HL-60 (cell line): ENCODE measurements around the gene C19orf47.

Source experiments
- DNase-seq, 2 experiments: peaks; one replicate each; pipeline ENCODE4 v3.0.0-alpha.2; 2010 to 2020; ENCODE audit warnings: low read depth in 1 of 2, low spot score in 1 of 2
- H3K27ac ChIP-seq: fragments of 250-450 bp; sonication (Bioruptor Pico); replicated peaks from 2 replicates; pipeline ENCODE4 v1.5.1; 2020; ENCODE audit warnings: mild to moderate bottlenecking, moderate library complexity
- H3K27me3 ChIP-seq: fragments of 250-450 bp; sonication (Bioruptor Pico); 2 replicates; pipeline ENCODE4 v1.5.1; 2021; ENCODE audit warnings: mild to moderate bottlenecking, moderate library complexity; ENCODE audit not compliant: insufficient read depth, poor library complexity, severe bottlenecking
- H3K4me3 ChIP-seq: replicated peaks from 2 replicates; pipeline ENCODE4 v1.5.1; 2011; ENCODE audit warnings: mild to moderate bottlenecking, control low read depth, low read length; ENCODE audit not compliant: insufficient read depth
- GABPA ChIP-seq: IDR thresholded peaks from 2 replicates; pipeline ENCODE4 v1.6.1; 2012; ENCODE audit warnings: low read depth
- POLR2AphosphoS5 ChIP-seq: IDR thresholded peaks from 2 replicates; pipeline ENCODE4 v1.6.1; 2012; ENCODE audit warnings: low read depth
- SPI1 ChIP-seq: IDR thresholded peaks from 2 replicates; pipeline ENCODE4 v1.6.1; 2012; ENCODE audit warnings: low read depth, mild to moderate bottlenecking, borderline replicate concordance
- TF ChIP-seq, protein P1 (sequence below): IDR thresholded peaks from 2 replicates; pipeline ENCODE4 v1.6.1; 2012; ENCODE audit warnings: low read depth; ENCODE audit not compliant: insufficient replicate concordance
- TF ChIP-seq, protein P2 (sequence below): IDR thresholded peaks from one replicate; pipeline ENCODE4 v1.5.1; 2011; ENCODE audit warnings: low read length, control low read depth, inconsistent platforms; ENCODE audit not compliant: insufficient read depth

Gene C19orf47

GRCh38 chr19:40322271-40322610, 26.0 kb downstream of the C19orf47 start:
- TF ChIP-seq, protein P1, sequence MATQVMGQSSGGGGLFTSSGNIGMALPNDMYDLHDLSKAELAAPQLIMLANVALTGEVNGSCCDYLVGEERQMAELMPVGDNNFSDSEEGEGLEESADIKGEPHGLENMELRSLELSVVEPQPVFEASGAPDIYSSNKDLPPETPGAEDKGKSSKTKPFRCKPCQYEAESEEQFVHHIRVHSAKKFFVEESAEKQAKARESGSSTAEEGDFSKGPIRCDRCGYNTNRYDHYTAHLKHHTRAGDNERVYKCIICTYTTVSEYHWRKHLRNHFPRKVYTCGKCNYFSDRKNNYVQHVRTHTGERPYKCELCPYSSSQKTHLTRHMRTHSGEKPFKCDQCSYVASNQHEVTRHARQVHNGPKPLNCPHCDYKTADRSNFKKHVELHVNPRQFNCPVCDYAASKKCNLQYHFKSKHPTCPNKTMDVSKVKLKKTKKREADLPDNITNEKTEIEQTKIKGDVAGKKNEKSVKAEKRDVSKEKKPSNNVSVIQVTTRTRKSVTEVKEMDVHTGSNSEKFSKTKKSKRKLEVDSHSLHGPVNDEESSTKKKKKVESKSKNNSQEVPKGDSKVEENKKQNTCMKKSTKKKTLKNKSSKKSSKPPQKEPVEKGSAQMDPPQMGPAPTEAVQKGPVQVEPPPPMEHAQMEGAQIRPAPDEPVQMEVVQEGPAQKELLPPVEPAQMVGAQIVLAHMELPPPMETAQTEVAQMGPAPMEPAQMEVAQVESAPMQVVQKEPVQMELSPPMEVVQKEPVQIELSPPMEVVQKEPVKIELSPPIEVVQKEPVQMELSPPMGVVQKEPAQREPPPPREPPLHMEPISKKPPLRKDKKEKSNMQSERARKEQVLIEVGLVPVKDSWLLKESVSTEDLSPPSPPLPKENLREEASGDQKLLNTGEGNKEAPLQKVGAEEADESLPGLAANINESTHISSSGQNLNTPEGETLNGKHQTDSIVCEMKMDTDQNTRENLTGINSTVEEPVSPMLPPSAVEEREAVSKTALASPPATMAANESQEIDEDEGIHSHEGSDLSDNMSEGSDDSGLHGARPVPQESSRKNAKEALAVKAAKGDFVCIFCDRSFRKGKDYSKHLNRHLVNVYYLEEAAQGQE: no peak
- TF ChIP-seq POLR2AphosphoS5 (no peak), SPI1 (no peak), GABPA (no peak)
- TF ChIP-seq, protein P2, sequence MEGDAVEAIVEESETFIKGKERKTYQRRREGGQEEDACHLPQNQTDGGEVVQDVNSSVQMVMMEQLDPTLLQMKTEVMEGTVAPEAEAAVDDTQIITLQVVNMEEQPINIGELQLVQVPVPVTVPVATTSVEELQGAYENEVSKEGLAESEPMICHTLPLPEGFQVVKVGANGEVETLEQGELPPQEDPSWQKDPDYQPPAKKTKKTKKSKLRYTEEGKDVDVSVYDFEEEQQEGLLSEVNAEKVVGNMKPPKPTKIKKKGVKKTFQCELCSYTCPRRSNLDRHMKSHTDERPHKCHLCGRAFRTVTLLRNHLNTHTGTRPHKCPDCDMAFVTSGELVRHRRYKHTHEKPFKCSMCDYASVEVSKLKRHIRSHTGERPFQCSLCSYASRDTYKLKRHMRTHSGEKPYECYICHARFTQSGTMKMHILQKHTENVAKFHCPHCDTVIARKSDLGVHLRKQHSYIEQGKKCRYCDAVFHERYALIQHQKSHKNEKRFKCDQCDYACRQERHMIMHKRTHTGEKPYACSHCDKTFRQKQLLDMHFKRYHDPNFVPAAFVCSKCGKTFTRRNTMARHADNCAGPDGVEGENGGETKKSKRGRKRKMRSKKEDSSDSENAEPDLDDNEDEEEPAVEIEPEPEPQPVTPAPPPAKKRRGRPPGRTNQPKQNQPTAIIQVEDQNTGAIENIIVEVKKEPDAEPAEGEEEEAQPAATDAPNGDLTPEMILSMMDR: no peak
- no peak for DNase-seq
- H3K4me3 ChIP-seq: no peak overlapping the region
- H3K27me3 ChIP-seq: no peaks in the 10 kb centered on the region
- H3K27ac ChIP-seq: no peak overlapping the region

- TF ChIP-seq SPI1: no peak
- no peak for TF ChIP-seq GABPA
- no peak for TF ChIP-seq POLR2AphosphoS5
- TF ChIP-seq, protein P1: no peak
- TF ChIP-seq, protein P2: no peak
- no peak overlapping the region for H3K4me3 ChIP-seq
- DNase-seq: no peak
- H3K27me3 ChIP-seq: no peaks in the 10 kb centered on the region
- H3K27ac ChIP-seq: no peak overlapping the region
Measured at GRCh38 chr19:40321566-40322270, 26.5 kb downstream of the C19orf47 start.

- H3K4me3 ChIP-seq: no peak overlapping the region
- H3K27ac ChIP-seq: no peak overlapping the region
- no peak for DNase-seq
- no peak for TF ChIP-seq POLR2AphosphoS5
- TF ChIP-seq, protein P2: no peak
- H3K27me3 ChIP-seq: no peaks in the 10 kb centered on the region
Measured at GRCh38 chr19:40321076-40321475, 27.1 kb downstream of the C19orf47 start.

DNA sequence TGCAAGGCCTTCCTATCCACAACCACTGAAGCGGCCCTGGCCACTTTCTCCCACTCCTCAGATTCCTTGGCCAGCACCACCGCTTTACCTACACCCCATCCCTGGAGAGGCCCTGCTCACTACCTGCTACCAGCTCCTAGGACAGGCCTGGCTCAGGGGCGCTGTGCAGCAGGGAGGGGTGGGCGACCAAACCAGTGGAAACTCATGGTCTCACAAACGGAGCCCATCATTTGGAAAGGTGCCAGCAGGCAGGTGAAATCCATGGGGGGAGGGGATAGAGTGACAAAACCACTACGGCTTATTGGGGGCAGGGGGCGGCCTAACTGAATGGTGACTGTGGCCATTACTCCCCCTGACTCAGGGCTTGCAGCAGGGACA, 27.6 kb downstream of the C19orf47 start:
- TF ChIP-seq, protein P1: no peak
- TF ChIP-seq, protein P2: no peak
- TF ChIP-seq SPI1 (no peak), GABPA (no peak), POLR2AphosphoS5 (no peak)
- no peak for DNase-seq

More for the DNA sequence above, 27.6 kb downstream of the C19orf47 start:
- H3K4me3 ChIP-seq: no peak overlapping the region
- H3K27me3 ChIP-seq: no peaks in the 10 kb centered on the region
- no peak overlapping the region for H3K27ac ChIP-seq
